Fibroblast of the aortic adventitia (primary cell): ENCODE results near the gene TSPAN14. TPM values are rescaled to one million over a fixed set of nuclear protein-coding genes. Genes with fewer than 3 reads are reported as not detected.

Source experiments
- DNase-seq: peaks from one replicate; pipeline ENCODE4 v3.0.0-alpha.2; 2010; ENCODE audit warnings: low read depth
- H3K4me3 ChIP-seq: 2 replicates; pipeline ENCODE4 v1.5.1; 2011; ENCODE audit warnings: low read depth, mild to moderate bottlenecking, control low read depth, low read length, moderate library complexity
- CTCF ChIP-seq: IDR thresholded peaks from 2 replicates; pipeline ENCODE4 v1.5.1; 2011; ENCODE audit warnings: mild to moderate bottlenecking, low read length, control low read depth, inconsistent platforms; ENCODE audit not compliant: insufficient read depth
- total RNA-seq: library from RNA; depleted of rRNA; stranded (reverse); fragments of >200 nt; gene quantifications from 2 replicates; pipeline ENCODE4 v1.2.3, GENCODE V29; 2012; ENCODE audit warnings: low replicate concordance

The TSPAN14 gene
- total RNA-seq, 1 donor = 21.3 TPM

GRCh38 chr10:80449520-80449919 is 4.6 kb upstream of the TSPAN14 start:
- no peak for TF ChIP-seq CTCF
- DNase-seq = no peak
- no peak overlapping the region for H3K4me3 ChIP-seq

DNA sequence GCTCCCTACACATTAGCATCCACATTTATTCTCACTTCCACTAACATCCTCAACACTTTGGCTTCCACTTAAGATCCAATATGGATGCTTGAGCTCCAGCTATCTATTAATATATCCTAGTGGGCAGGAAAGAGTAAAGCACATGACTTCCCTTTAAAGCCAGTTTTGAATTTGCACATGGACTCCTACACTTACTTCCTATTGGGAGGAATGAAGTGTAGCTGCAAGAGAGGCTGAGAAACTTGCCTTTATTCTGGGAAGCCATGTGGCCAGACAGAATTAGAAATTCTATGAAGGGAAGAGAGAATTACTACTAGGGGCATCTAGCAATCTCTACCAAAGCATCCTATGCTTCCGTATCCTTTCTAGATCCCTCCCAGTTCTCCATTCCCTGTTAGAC is 3.0 kb upstream of the TSPAN14 start:
- no peak for TF ChIP-seq CTCF
- H3K4me3 ChIP-seq = no peak overlapping the region
- no peak for DNase-seq

- TF ChIP-seq CTCF = no peak
- H3K4me3 ChIP-seq = no peak overlapping the region
- DNase-seq = no peak
These were observed 2.0 kb upstream of the TSPAN14 start for GRCh38 chr10:80452069-80452468.

DNA sequence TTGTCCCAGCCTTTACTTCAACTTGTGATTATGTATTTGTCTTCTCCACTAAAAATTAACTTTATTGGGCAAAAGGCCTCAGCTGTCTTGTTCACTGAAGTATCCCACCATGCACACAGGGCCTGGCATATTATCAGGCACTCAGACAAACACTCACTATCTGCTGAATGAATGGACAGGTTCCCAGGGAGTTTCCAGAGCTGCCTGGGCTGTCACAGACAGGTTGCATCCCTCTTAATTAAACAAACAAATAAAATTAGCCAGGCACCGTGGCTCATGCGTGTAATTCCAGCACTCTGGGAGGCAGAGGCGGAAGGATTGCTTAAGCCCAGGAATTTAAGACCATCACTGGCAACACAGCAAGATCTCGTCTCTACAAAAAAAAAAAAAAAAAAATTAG is 1.5 kb upstream of the TSPAN14 start:
- H3K4me3 ChIP-seq = no peak overlapping the region
- no peak for DNase-seq
- no peak for TF ChIP-seq CTCF

DNA sequence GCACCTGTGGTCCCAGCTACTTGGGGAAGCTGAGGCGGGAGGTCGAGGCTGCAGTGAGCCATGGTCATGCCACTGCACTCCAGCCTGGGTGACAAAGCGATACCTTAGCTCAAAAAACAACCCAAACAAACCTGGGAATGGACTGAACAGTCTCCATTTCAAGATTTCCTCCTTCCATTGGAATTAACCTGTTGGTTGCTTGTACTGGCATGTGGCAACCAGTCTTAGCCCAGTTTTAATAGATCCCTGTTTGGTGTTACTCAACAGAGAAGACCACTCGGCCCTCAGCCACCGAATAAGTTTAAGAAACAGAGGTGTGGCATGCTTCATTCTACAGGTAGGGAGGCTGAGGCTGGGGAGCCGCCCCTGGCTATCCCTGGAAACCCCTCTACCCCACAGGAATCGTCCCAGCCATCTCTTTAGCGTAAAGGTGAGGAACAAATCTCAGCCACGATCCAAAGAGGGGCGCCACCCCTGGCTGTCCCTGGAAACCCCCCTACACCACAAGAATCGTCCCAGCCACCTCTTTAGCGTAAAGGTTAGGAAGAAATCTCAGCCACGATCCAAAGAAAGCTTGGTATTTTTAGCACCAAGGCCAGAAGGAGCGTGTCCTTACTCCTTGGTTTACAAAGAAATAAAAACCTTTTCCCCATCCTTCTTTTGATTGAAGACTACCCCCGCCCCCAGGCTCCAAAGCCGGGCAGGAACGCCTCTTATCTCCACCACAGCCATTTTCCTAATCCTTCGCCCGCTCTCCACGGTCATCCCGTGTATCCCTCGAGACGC is 861 bp upstream of the TSPAN14 start:
- DNase-seq = no peak
- H3K4me3 ChIP-seq = peak overlapping the region; percentile 55
- no peak for TF ChIP-seq CTCF

DNA sequence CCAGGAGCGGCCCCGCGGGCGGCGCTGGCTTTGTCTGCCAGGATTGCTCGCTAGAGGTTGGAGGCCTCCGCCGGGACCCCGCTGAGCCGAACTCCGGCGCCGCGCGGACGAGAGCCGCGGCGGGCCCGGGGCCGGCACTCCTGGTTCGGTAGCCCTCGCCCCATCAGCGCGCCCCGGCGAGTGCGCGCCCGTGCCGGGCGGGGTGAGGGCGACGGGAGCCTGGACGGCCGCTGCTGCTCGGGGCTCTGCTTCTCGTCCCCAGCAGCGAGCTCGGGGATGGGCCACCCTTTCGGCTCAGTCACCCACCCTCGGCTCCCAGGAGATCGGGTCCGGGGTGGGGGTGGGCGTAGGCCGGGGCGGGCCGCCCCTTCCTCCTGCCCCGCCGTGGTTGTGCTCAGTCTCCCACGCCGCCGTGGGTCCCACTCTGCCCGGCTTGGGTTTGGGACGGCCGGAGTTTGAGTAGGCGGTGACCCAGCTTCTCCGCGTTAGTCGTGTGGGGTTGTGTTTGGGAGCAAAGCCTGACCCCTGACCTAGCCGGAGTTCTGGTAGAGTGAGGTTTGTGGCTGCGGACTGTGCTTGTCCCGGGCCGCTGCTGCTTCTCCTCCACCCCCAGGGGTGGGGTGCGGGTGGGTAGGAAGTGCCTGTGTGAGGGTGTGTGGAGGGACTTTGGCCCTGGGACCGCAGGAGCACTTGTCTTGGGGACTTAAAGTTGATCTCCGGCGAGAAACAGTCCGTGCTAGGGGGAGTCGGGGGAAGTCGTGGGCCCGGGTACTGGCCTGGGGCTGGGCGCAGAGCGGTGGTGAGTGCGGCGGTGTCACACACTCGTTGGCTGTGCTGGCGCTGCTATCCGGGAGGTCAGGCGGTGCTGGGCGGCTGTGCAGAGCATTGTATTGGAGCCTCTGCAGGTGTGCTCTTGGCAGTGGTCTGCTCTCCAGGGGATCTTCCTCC is 677 bp downstream of the TSPAN14 start:
- TF ChIP-seq CTCF = no peak
- DNase-seq = peak; percentile 28
- H3K4me3 ChIP-seq = peak overlapping the region; percentile 85
